CD14-positive monocyte (primary cell): ENCODE results near the gene SS18L1. TPM values are rescaled to one million over a fixed set of nuclear protein-coding genes. Genes with fewer than 3 reads are reported as not detected.

ENCODE experiments used
- DNase-seq, 3 donors: peaks; one replicate each; pipeline ENCODE4 v3.0.0-alpha.2; 2011 to 2022
- H2AFZ ChIP-seq: 2 replicates; pipeline ENCODE4 v1.6.0; 2012; ENCODE audit warnings: mild to moderate bottlenecking, low read depth, low read length, inconsistent platforms; ENCODE audit not compliant: insufficient read depth, poor library complexity, severe bottlenecking
- H3K27ac ChIP-seq, 2 donors: 1 replicate in 1 of 2; 2 replicates in 1 of 2; pipeline ENCODE4 v1.5.1; 2012 to 2013; ENCODE audit warnings: low read length in 2 of 2, control low read depth in 1 of 2, inconsistent platforms in 1 of 2, low read depth in 1 of 2, mild to moderate bottlenecking in 1 of 2
- H3K27me3 ChIP-seq, 2 donors: one replicate each; pipeline versions ENCODE4 v1.6.0 to v1.6.1; 2011 to 2013; ENCODE audit warnings: low read length in 2 of 2; ENCODE audit not compliant: control insufficient read depth in 2 of 2, insufficient read depth in 2 of 2
- H3K36me3 ChIP-seq, 2 donors: replicated peaks in 1 of 2; 1 replicate in 1 of 2; 2 replicates in 1 of 2; pipeline versions ENCODE4 v1.5.1 to v1.6.1; 2012 to 2013; ENCODE audit warnings: low read length in 2 of 2, control low read depth in 1 of 2, inconsistent platforms in 1 of 2, mild to moderate bottlenecking in 1 of 2; ENCODE audit not compliant: insufficient read depth in 2 of 2, control insufficient read depth in 1 of 2
- H3K4me1 ChIP-seq, 2 donors: 1 replicate in 1 of 2; 2 replicates in 1 of 2; pipeline versions ENCODE4 v1.5.1 to v1.6.1; 2012 to 2013; ENCODE audit warnings: low read length in 2 of 2, control low read depth in 1 of 2, inconsistent platforms in 1 of 2, mild to moderate bottlenecking in 1 of 2, moderate library complexity in 1 of 2; ENCODE audit not compliant: insufficient read depth in 2 of 2, control insufficient read depth in 1 of 2
- H3K4me2 ChIP-seq: replicated peaks from 2 replicates; pipeline ENCODE3; 2012; ENCODE audit warnings: low read length, moderate library complexity, mild to moderate bottlenecking; ENCODE audit not compliant: poor library complexity, severe bottlenecking; ENCODE audit errors: extremely low read depth
- H3K4me3 ChIP-seq, 3 experiments: fragments of 200-600 bp in 1 of 3; sonication (generic) in 1 of 3; replicated peaks in 1 of 3; 1 replicate in 2 of 3; 2 replicates in 1 of 3; pipeline ENCODE4 v1.5.1; 2011 to 2013; ENCODE audit warnings: low read length in 3 of 3, mild to moderate bottlenecking in 3 of 3, control low read depth in 2 of 3, low read depth in 2 of 3, inconsistent platforms in 1 of 3, moderate library complexity in 1 of 3
- H3K79me2 ChIP-seq: 2 replicates; pipeline ENCODE4 v1.6.0; 2012; ENCODE audit warnings: mild to moderate bottlenecking, control low read depth, inconsistent platforms, low read length, moderate library complexity; ENCODE audit not compliant: insufficient read depth
- H3K9ac ChIP-seq: 2 replicates; pipeline ENCODE4 v1.6.0; 2017; ENCODE audit warnings: low read length, mild to moderate bottlenecking; ENCODE audit not compliant: insufficient read depth, poor library complexity, severe bottlenecking
- H3K9me3 ChIP-seq, 2 donors: replicated peaks in 1 of 2; 1 replicate in 1 of 2; 2 replicates in 1 of 2; pipeline versions ENCODE4 v1.5.1 to v1.6.1; 2012 to 2013; ENCODE audit warnings: low read length in 2 of 2, control low read depth in 1 of 2; ENCODE audit not compliant: control insufficient read depth in 1 of 2, insufficient read depth in 1 of 2
- H4K20me1 ChIP-seq: 2 replicates; pipeline ENCODE4 v1.6.0; 2012; ENCODE audit warnings: mild to moderate bottlenecking, low read length, control low read depth, moderate library complexity; ENCODE audit not compliant: insufficient read depth
- H3K27ac Mint-ChIP-seq, 7 donors: one replicate each; pipeline ENCODE4 v1.8.0; 2020; ENCODE audit warnings: mild to moderate bottlenecking in 7 of 7, mixed read lengths in 7 of 7, moderate library complexity in 6 of 7, inconsistent platforms in 2 of 7
- H3K27me3 Mint-ChIP-seq, 3 donors: one replicate each; pipeline ENCODE4 v1.8.0; 2021 to 2022; ENCODE audit warnings: low read depth in 3 of 3, mild to moderate bottlenecking in 3 of 3, mixed read lengths in 3 of 3, moderate library complexity in 3 of 3, inconsistent platforms in 1 of 3
- H3K36me3 Mint-ChIP-seq, 2 donors: one replicate each; pipeline ENCODE4 v1.8.0; 2020; ENCODE audit warnings: mixed read lengths in 2 of 2, inconsistent platforms in 1 of 2, mild to moderate bottlenecking in 1 of 2
- H3K4me1 Mint-ChIP-seq: one replicate; pipeline ENCODE4 v1.8.0; 2020; ENCODE audit warnings: mild to moderate bottlenecking, mixed read lengths
- H3K4me3 Mint-ChIP-seq, 2 donors: one replicate each; pipeline ENCODE4 v1.8.0; 2020; ENCODE audit warnings: mild to moderate bottlenecking in 2 of 2, mixed read lengths in 2 of 2, moderate library complexity in 1 of 2
- H3K9me3 Mint-ChIP-seq, 7 donors: one replicate each; pipeline ENCODE4 v1.8.0; 2020 to 2022; ENCODE audit warnings: mixed read lengths in 7 of 7, mild to moderate bottlenecking in 6 of 7, moderate library complexity in 6 of 7, inconsistent platforms in 2 of 7
- CTCF ChIP-seq: fragments of 200-600 bp; IDR thresholded peaks from one replicate; pipeline ENCODE4 v1.8.0; 2022; ENCODE audit warnings: antibody characterized with exemption, mild to moderate bottlenecking
- WGBS: methylation state at CpG from one replicate; pipeline ENCODE4 v1.1.5; 2013; ENCODE audit warnings: missing lambda C conversion rate; ENCODE audit not compliant: insufficient coverage; 5-methylcytosine and 5-hydroxymethylcytosine counted together
- intact Hi-C, 2 donors: fragments of 100-400 bp; cut with micrococcal nuclease; formaldehyde crosslinking; loops; one replicate each; pipeline versions ENCODE4 v1.15.0 to v1.15.1; 2023
- polyA plus RNA-seq, 3 donors: library from polyadenylated mRNA; depleted of rRNA in 1 of 3; unstranded in 2 of 3; stranded (reverse) in 1 of 3; fragments of 300-500 nt in 2 of 3; fragments of >200 nt in 1 of 3; fragmentation: Illumina TruSeq in 2 of 3; gene quantifications; 1 replicate in 2 of 3; 2 replicates in 1 of 3; pipeline ENCODE4 v1.2.3, GENCODE V29; 2012 to 2021

Gene SS18L1
- polyA plus RNA-seq, 3 donors = 0.75 to 16.5 (median 1.1) TPM

GRCh38 chr20:62151835-62152364, 8.3 kb downstream of the SS18L1 start:
- H3K9ac ChIP-seq = no peak overlapping the region
- peaks cover 4 to 40% of the 10 kb centered on the region in 2 donors for H3K36me3 ChIP-seq
- peaks cover 0 to 3% (median 2%) of the 10 kb centered on the region in 3 donors for H3K27me3 Mint-ChIP-seq
- H3K9me3 ChIP-seq = peaks cover 8 to 27% of the 10 kb centered on the region in 2 donors
- no peak overlapping the region for H2AFZ ChIP-seq
- peaks cover 84% of the 10 kb centered on the region for H3K79me2 ChIP-seq
- peaks cover 97% of the 10 kb centered on the region for H4K20me1 ChIP-seq
- 86% methylated on average over 18 of the region's 23 CpGs for WGBS
- H3K4me1 ChIP-seq = no peaks in the 10 kb centered on the region
- H3K27me3 ChIP-seq = no peaks in the 10 kb centered on the region
- no peak for DNase-seq
- H3K36me3 Mint-ChIP-seq = peaks cover 33 to 62% of the 10 kb centered on the region in 2 donors
- peaks cover 15 to 22% (median 21%) of the 10 kb centered on the region in 7 donors for H3K9me3 Mint-ChIP-seq
- H3K4me3 ChIP-seq = no peak overlapping the region
- H3K27ac ChIP-seq = no peak overlapping the region
- TF ChIP-seq CTCF = no peak
- no peak overlapping the region for H3K27ac Mint-ChIP-seq
- H3K4me1 Mint-ChIP-seq = peaks cover 4% of the 10 kb centered on the region
- intact Hi-C loops = no loop called here
- no peak overlapping the region for H3K4me2 ChIP-seq
- no peak overlapping the region for H3K4me3 Mint-ChIP-seq

GRCh38 chr20:62155428-62156253, 12.1 kb downstream of the SS18L1 start:
- Mint-ChIP-seq H3K4me3 (no peak overlapping the region), H3K36me3 (peaks cover 44 to 75% of the 10 kb centered on the region in 2 donors), H3K4me1 (peaks cover 3% of the 10 kb centered on the region), H3K27me3 (peaks cover 0 to 3% (median 2%) of the 10 kb centered on the region in 3 donors), H3K27ac (peak overlapping the region in 2 of 7 donors; percentile 68 to 73), H3K9me3 (peaks cover 15 to 22% (median 21%) of the 10 kb centered on the region in 7 donors)
- 91% methylated on average over 23 of the region's 29 CpGs for WGBS
- Histone ChIP-seq H2AFZ (no peak overlapping the region), H3K27me3 (no peaks in the 10 kb centered on the region), H4K20me1 (peaks cover 75% of the 10 kb centered on the region), H3K4me3 (no peak overlapping the region), H3K9me3 (peaks cover 8 to 27% of the 10 kb centered on the region in 2 donors), H3K9ac (no peak overlapping the region), H3K79me2 (peaks cover 62% of the 10 kb centered on the region), H3K27ac (no peak overlapping the region), H3K4me2 (no peak overlapping the region), H3K36me3 (peaks cover 18 to 65% of the 10 kb centered on the region in 2 donors), H3K4me1 (no peaks in the 10 kb centered on the region)
- no peak for TF ChIP-seq CTCF
- intact Hi-C loops = loop anchor here (2.0 to 5.0 kb wide), 2 partner anchors 143 to 145 kb away; no protein-coding TSS in a partner anchor
- no peak for DNase-seq
